ENCODE data around the gene NFIA. TPM values are rescaled to one million over a fixed set of nuclear protein-coding genes. Genes with fewer than 3 reads are reported as not detected.

NFIA gene
- total and polyA plus RNA-seq, 12 donors: 15.6 to 109 (median 66.3) TPM

GRCh38 chr1:61356016-61356415 is 273.7 kb downstream of the NFIA start:
- Histone ChIP-seq H3K4me3 (no peak overlapping the region), H3K4me1 (replicated peaks in 1 of 2) (no peaks in the 10 kb centered on the region), H3K27me3 (no peaks in the 10 kb centered on the region), H3K9me3 (replicated peaks in 1 of 3) (no peaks in the 10 kb centered on the region), H3K36me3 (replicated peaks in 1 of 2) (peaks cover 0 to 8% of the 10 kb centered on the region in 2 donors), H3K27ac (no peak overlapping the region)
- no peak for TF ChIP-seq POLR2A (IDR thresholded peaks at IDR 0.05)
- no peak for TF ChIP-seq CTCF (IDR thresholded peaks at IDR 0.05)
- intact Hi-C loops (cut with DNase I): no loop called here
- DNase-seq: no peak

GRCh38 chr1:61356995-61357394 is 274.6 kb downstream of the NFIA start:
- Histone ChIP-seq H3K36me3 (replicated peaks in 1 of 2) (peaks cover 0 to 8% of the 10 kb centered on the region in 2 donors), H3K27ac (no peak overlapping the region), H3K9me3 (replicated peaks in 1 of 3) (no peaks in the 10 kb centered on the region), H3K27me3 (no peaks in the 10 kb centered on the region), H3K4me3 (no peak overlapping the region), H3K4me1 (replicated peaks in 1 of 2) (no peaks in the 10 kb centered on the region)
- no peak for DNase-seq
- intact Hi-C loops (cut with DNase I): no loop called here
- no peak for TF ChIP-seq POLR2A (IDR thresholded peaks at IDR 0.05)
- no peak for TF ChIP-seq CTCF (IDR thresholded peaks at IDR 0.05)
- WGBS, 4 donors: 64 to 82% (median 72%) methylated on average over 5 of the region's 5 CpGs

DNA sequence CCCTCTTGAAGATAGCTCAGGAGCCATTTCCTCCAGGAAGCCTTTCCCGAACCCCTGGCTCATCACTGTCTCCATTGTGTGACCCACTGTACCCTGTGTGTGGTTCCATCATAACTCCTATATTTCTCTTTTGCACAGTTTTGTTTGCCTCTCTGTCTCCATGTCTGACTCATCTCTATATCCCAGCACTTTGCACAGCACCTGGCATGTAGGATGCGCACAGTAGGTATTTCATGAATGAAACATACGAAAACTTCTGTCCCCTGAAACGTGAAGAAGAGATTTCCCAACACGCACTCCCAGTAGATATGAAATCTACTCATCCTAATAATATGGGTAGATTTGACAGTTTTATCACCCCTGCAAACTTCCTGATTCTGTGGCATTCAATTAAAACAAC is 275.2 kb downstream of the NFIA start:
- Histone ChIP-seq H3K27me3 (no peaks in the 10 kb centered on the region), H3K4me1 (replicated peaks in 1 of 2) (no peaks in the 10 kb centered on the region), H3K9me3 (replicated peaks in 1 of 3) (no peaks in the 10 kb centered on the region), H3K36me3 (replicated peaks in 1 of 2) (peaks cover 0 to 8% of the 10 kb centered on the region in 2 donors), H3K27ac (peak overlapping the region in 1 of 5 donors; percentile 4), H3K4me3 (no peak overlapping the region)
- no peak for DNase-seq
- 83 to 92% (median 88%) methylated on average over 5 of the region's 5 CpGs for WGBS, 4 donors
- TF ChIP-seq CTCF (IDR thresholded peaks at IDR 0.05): no peak
- intact Hi-C loops (cut with DNase I): no loop called here

DNA sequence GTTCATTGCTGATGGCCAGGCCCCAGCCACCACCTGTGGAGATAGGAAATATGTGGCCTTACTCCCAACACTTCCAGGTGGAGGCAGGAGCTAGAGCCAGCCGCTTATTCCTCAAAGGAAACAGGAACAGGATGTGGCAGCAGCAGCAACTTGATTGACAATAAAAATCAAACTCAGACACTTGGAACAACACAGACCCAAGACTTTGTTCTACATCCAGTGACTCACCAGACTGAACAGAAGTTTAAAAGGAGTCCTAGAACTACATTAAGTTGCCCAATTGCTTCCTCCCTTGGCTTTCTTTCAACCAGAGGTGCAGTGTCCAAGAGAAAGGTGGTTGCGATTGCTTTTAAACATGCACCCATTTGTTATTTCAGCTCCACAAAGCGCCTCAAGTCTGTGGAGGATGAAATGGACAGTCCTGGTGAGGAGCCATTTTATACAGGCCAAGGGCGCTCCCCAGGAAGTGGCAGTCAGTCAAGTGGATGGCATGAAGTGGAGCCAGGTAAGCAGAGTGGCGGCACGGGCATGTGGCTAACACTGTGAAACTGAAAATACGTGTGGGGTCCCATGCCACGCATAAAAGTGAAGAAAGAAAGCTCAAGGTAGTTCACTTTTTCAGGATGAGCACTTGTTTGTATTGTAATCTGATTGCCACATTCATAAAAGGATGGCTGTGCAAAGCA is 276.6 kb downstream of the NFIA start:
- no peaks in the 10 kb centered on the region for H3K9me3 ChIP-seq (replicated peaks in 1 of 3)
- H3K4me1 ChIP-seq (replicated peaks in 1 of 2): no peaks in the 10 kb centered on the region
- intact Hi-C loops (cut with DNase I): no loop called here
- no peak for DNase-seq
- TF ChIP-seq POLR2A (IDR thresholded peaks at IDR 0.05) (no peak), CTCF (IDR thresholded peaks at IDR 0.05) (no peak)
- H3K27ac ChIP-seq: no peak overlapping the region
- no peaks in the 10 kb centered on the region for H3K36me3 ChIP-seq (replicated peaks in 1 of 2)
- no peaks in the 10 kb centered on the region for H3K27me3 ChIP-seq
- H3K4me3 ChIP-seq: no peak overlapping the region
- WGBS, 4 donors: 89 to 96% (median 94%) methylated on average over 8 of the region's 8 CpGs
